ENCODE data around the gene GPRIN3.

DNA sequence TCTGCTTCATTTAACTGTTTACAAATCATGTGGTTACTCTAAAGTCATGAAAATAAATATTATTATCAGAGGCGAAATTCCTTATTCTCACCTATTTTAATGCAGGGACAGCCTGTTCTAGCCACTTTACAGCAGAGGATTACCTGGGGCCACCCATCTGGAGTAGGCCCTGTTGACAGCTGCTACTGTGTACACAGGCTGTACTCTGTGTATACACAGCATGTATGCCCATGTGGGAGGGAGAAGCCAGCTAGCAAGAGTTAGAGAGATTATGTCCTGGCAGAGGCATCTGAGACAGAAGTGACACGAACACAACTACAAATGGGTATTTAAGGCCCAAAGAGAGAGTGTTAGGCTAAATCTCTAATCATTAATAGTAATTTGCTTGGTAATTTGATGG is 62.1 kb downstream of the GPRIN3 start:
- no peak for TF ChIP-seq TCF7L2 (IDR thresholded peaks at IDR 0.05; ENCODE audit: borderline replicate concordance, extremely low read depth, insufficient read depth, insufficient read length)
- TF ChIP-seq, protein P1, sequence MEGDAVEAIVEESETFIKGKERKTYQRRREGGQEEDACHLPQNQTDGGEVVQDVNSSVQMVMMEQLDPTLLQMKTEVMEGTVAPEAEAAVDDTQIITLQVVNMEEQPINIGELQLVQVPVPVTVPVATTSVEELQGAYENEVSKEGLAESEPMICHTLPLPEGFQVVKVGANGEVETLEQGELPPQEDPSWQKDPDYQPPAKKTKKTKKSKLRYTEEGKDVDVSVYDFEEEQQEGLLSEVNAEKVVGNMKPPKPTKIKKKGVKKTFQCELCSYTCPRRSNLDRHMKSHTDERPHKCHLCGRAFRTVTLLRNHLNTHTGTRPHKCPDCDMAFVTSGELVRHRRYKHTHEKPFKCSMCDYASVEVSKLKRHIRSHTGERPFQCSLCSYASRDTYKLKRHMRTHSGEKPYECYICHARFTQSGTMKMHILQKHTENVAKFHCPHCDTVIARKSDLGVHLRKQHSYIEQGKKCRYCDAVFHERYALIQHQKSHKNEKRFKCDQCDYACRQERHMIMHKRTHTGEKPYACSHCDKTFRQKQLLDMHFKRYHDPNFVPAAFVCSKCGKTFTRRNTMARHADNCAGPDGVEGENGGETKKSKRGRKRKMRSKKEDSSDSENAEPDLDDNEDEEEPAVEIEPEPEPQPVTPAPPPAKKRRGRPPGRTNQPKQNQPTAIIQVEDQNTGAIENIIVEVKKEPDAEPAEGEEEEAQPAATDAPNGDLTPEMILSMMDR (IDR thresholded peaks at IDR 0.05 in 2 of 3, conservative IDR thresholded peaks at IDR 0.05 in 1 of 3; ENCODE audit: borderline replicate concordance in 1 of 3, insufficient read depth in 1 of 3, low read depth in 2 of 3, low read length in 2 of 3), result no peak
- TF ChIP-seq, protein P2, sequence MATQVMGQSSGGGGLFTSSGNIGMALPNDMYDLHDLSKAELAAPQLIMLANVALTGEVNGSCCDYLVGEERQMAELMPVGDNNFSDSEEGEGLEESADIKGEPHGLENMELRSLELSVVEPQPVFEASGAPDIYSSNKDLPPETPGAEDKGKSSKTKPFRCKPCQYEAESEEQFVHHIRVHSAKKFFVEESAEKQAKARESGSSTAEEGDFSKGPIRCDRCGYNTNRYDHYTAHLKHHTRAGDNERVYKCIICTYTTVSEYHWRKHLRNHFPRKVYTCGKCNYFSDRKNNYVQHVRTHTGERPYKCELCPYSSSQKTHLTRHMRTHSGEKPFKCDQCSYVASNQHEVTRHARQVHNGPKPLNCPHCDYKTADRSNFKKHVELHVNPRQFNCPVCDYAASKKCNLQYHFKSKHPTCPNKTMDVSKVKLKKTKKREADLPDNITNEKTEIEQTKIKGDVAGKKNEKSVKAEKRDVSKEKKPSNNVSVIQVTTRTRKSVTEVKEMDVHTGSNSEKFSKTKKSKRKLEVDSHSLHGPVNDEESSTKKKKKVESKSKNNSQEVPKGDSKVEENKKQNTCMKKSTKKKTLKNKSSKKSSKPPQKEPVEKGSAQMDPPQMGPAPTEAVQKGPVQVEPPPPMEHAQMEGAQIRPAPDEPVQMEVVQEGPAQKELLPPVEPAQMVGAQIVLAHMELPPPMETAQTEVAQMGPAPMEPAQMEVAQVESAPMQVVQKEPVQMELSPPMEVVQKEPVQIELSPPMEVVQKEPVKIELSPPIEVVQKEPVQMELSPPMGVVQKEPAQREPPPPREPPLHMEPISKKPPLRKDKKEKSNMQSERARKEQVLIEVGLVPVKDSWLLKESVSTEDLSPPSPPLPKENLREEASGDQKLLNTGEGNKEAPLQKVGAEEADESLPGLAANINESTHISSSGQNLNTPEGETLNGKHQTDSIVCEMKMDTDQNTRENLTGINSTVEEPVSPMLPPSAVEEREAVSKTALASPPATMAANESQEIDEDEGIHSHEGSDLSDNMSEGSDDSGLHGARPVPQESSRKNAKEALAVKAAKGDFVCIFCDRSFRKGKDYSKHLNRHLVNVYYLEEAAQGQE (IDR thresholded peaks at IDR 0.05; ENCODE audit: low read depth), result no peak
- TF ChIP-seq POLR2AphosphoS5 (IDR thresholded peaks at IDR 0.05; ENCODE audit: low read depth, low read length), result no peak
- no peak for TF ChIP-seq ELF1 (IDR thresholded peaks at IDR 0.05; ENCODE audit: borderline replicate concordance, low read depth)
- no peak for TF ChIP-seq FOSL1 (IDR thresholded peaks at IDR 0.05; ENCODE audit: low read depth)
- no peak for TF ChIP-seq CBX3 (IDR thresholded peaks at IDR 0.05; ENCODE audit: low read depth)
- TF ChIP-seq ZNF274 (IDR thresholded peaks at IDR 0.05; ENCODE audit: low read depth, low read length), result no peak

Data from HCT116 (cell line).